ENCODE data around the gene VEPH1.

GRCh38 chr3:157522648-157523047 lies 19.4 kb upstream of the VEPH1 start:
- TF ChIP-seq CTCF (IDR thresholded peaks at IDR 0.05) (no peak), POLR2A (IDR thresholded peaks at IDR 0.05) (no peak)
